K562 (cell line): ENCODE results near the gene TMEM117. TPM values are rescaled to one million over a fixed set of nuclear protein-coding genes. Genes with fewer than 3 reads are reported as not detected.

Source experiments
- ATAC-seq: fragments of 200-7000 bp; cut with Tn5 transposase; 3 replicates; pipeline ENCODE4 v1.9.1; 2020; ENCODE audit warnings: moderate library complexity
- BruUV-seq: library from RNA; stranded (reverse); fragments of 400-500 nt; replicated peaks from 2 replicates; lab custom pipeline; 2021; lab: Mats Ljungman, UMichigan
- CTCF ChIA-PET: fragments of 300-600 bp; formaldehyde crosslinking; extraction: SDS; loops from one replicate; lab custom pipeline; 2021; ENCODE audit warnings: low intra/inter-chr PET ratio; lab: Yijun Ruan, JAX
- POLR2A ChIA-PET: fragments of 300-600, 350-650 bp; sonication (Branson Sonifier 250); formaldehyde crosslinking; extraction: SDS; loops from one replicate; lab custom pipeline; 2021; ENCODE audit warnings: antibody characterized with exemption, inconsistent platforms; lab: Yijun Ruan, JAX
- DNase-seq, 4 experiments: peaks; one replicate each; pipeline versions ENCODE4 v3.0.0 to v3.0.0-alpha.2; 2011 to 2018; ENCODE audit warnings: low spot score in 3 of 4, mixed read lengths in 3 of 4; ENCODE audit errors: extremely low read depth in 1 of 4
- FAIRE-seq: peaks from 2 replicates; lab custom pipeline; 2011; peaks lifted over from hg19 to GRCh38; lab: Jason Lieb, UNC
- H2AFZ ChIP-seq: 2 replicates; pipeline ENCODE4 v1.6.0; 2011; ENCODE audit warnings: low read depth, low read length, control low read depth, inconsistent platforms
- H3K27ac ChIP-seq: fragments of 200-600 bp; 3 replicates; pipeline ENCODE4 v1.8.0; 2011; ENCODE audit warnings: low read depth, mild to moderate bottlenecking, control low read depth, inconsistent platforms, low read length, moderate library complexity, mixed read lengths; ENCODE audit errors: extremely low read depth
- H3K27me3 ChIP-seq, 2 experiments: fragments of 300-600 bp in 1 of 2; 2 replicates in 1 of 2; 3 replicates in 1 of 2; pipeline versions ENCODE4 v1.6.0 to v1.8.0; 2011; ENCODE audit warnings: inconsistent platforms in 2 of 2, low read length in 2 of 2, mild to moderate bottlenecking in 1 of 2, mixed read lengths in 1 of 2, moderate library complexity in 1 of 2; ENCODE audit not compliant: control insufficient read depth in 2 of 2, insufficient read depth in 2 of 2
- H3K36me3 ChIP-seq: fragments of 300-600 bp; 3 replicates; pipeline ENCODE4 v1.8.0; 2011; ENCODE audit warnings: mild to moderate bottlenecking, low read length, inconsistent platforms; ENCODE audit not compliant: control insufficient read depth, insufficient read depth
- H3K4me1 ChIP-seq, 2 experiments: fragments of 200-600 bp in 1 of 2; replicated peaks in 1 of 2; 2 replicates in 1 of 2; 3 replicates in 1 of 2; pipeline versions ENCODE4 v1.5.1 to v1.8.0; 2011; ENCODE audit warnings: inconsistent platforms in 2 of 2, low read length in 2 of 2, mild to moderate bottlenecking in 1 of 2, mixed read lengths in 1 of 2, moderate library complexity in 1 of 2; ENCODE audit not compliant: control insufficient read depth in 2 of 2, insufficient read depth in 2 of 2
- H3K4me2 ChIP-seq: 2 replicates; pipeline ENCODE4 v1.6.1; 2011; ENCODE audit warnings: low read length, control low read depth, inconsistent platforms, mixed read lengths; ENCODE audit not compliant: insufficient read depth
- H3K4me3 ChIP-seq: fragments of 200-600 bp; sonication (generic), shearing (Covaris generic); 2 replicates; pipeline ENCODE4 v1.5.1; 2016; ENCODE audit warnings: control low read depth, inconsistent platforms
- H3K79me2 ChIP-seq: fragments of 200-600 bp; 3 replicates; pipeline ENCODE4 v1.8.0; 2011; ENCODE audit warnings: low read length, inconsistent platforms; ENCODE audit not compliant: control insufficient read depth, insufficient read depth
- H3K9ac ChIP-seq, 2 experiments: 2 replicates each; pipeline versions ENCODE4 v1.6.0 to v1.6.1; 2011; ENCODE audit warnings: low read depth in 2 of 2, low read length in 2 of 2, control low read depth in 1 of 2, inconsistent platforms in 1 of 2, mild to moderate bottlenecking in 1 of 2, mixed read lengths in 1 of 2; ENCODE audit not compliant: insufficient read depth in 1 of 2
- H3K9me1 ChIP-seq: one replicate; pipeline ENCODE4 v1.6.0; 2011; ENCODE audit warnings: inconsistent platforms, mild to moderate bottlenecking, low read length, moderate library complexity; ENCODE audit not compliant: control insufficient read depth, insufficient read depth
- H3K9me3 ChIP-seq: replicated peaks from 2 replicates; pipeline ENCODE4 v1.5.1; 2011; ENCODE audit warnings: low read depth, low read length, inconsistent platforms; ENCODE audit not compliant: control insufficient read depth, insufficient read depth
- H4K20me1 ChIP-seq: replicated peaks from 2 replicates; pipeline ENCODE4 v1.6.1; 2011; ENCODE audit warnings: low read length, inconsistent platforms, mixed read lengths; ENCODE audit not compliant: control insufficient read depth, insufficient read depth
- CBX3 ChIP-seq, 2 experiments: IDR thresholded peaks; 1 replicate in 1 of 2; 2 replicates in 1 of 2; pipeline ENCODE4 v1.6.1; 2012; ENCODE audit warnings: inconsistent platforms in 2 of 2, low read length in 2 of 2, borderline replicate concordance in 1 of 2, control low read depth in 1 of 2
- CREBBP ChIP-seq: IDR thresholded peaks from one replicate; pipeline ENCODE4 v1.6.1; 2012; ENCODE audit warnings: low read depth, mild to moderate bottlenecking, control low read depth, inconsistent platforms, low read length
- E2F8 ChIP-seq: fragments of 450-650 bp; IDR thresholded peaks from 2 replicates; pipeline ENCODE4 v1.7.1; 2018; ENCODE audit warnings: mild to moderate bottlenecking, low read depth; ENCODE audit not compliant: partially characterized antibody
- FIP1L1 ChIP-seq: fragments of 200-400 bp; formaldehyde crosslinking; IDR thresholded peaks from 2 replicates; pipeline ENCODE4 v1.6.1; 2018; ENCODE audit warnings: mild to moderate bottlenecking, low read depth, low read length; ENCODE audit not compliant: poor library complexity, severe bottlenecking
- MECOM ChIP-seq: fragments of 250-450 bp; sonication (Bioruptor Pico); IDR thresholded peaks from 2 replicates; pipeline ENCODE4 v1.8.0; 2022; ENCODE audit warnings: inconsistent platforms
- NFE2 ChIP-seq: IDR thresholded peaks from 2 replicates; pipeline ENCODE4 v1.6.1; 2014; ENCODE audit warnings: antibody characterized with exemption, low read depth
- NKRF ChIP-seq: fragments of 450-650 bp; IDR thresholded peaks from 2 replicates; pipeline ENCODE4 v1.6.1; 2016; ENCODE audit warnings: borderline replicate concordance
- PCBP2 ChIP-seq: fragments of 200-400 bp; formaldehyde crosslinking; IDR thresholded peaks from 2 replicates; pipeline ENCODE4 v1.6.1; 2018; ENCODE audit warnings: low read length, low read depth, mild to moderate bottlenecking, moderate library complexity; ENCODE audit not compliant: poor library complexity, severe bottlenecking
- PHTF2 ChIP-seq: fragments of 250-450 bp; sonication (Bioruptor Pico); IDR thresholded peaks from 2 replicates; pipeline ENCODE4 v1.5.0; 2021; ENCODE audit warnings: mild to moderate bottlenecking
- RBBP5 ChIP-seq: fragments of 200-600 bp; sonication (generic); IDR thresholded peaks from 2 replicates; pipeline ENCODE4 v1.6.1; 2012; ENCODE audit warnings: borderline replicate concordance, mild to moderate bottlenecking, low read length, control low read depth, inconsistent platforms; ENCODE audit not compliant: insufficient read depth, poor library complexity, severe bottlenecking
- SIN3A ChIP-seq, 2 experiments: fragments of 150-350 bp in 1 of 2; IDR thresholded peaks; 2 replicates each; pipeline ENCODE4 v1.6.1; 2011 to 2016; ENCODE audit warnings: borderline replicate concordance in 2 of 2, low read depth in 2 of 2, low read length in 2 of 2, mild to moderate bottlenecking in 2 of 2, moderate library complexity in 2 of 2; ENCODE audit not compliant: control insufficient read depth in 1 of 2
- TCF3 ChIP-seq: sonication (generic); formaldehyde crosslinking; IDR thresholded peaks from 2 replicates; pipeline ENCODE4 v1.4.0; 2020; ENCODE audit warnings: mild to moderate bottlenecking, missing genetic modification reagents
- TGIF2 ChIP-seq: sonication (generic); formaldehyde crosslinking; IDR thresholded peaks from 2 replicates; pipeline ENCODE4 v1.8.1; 2022; ENCODE audit warnings: mild to moderate bottlenecking, missing genetic modification reagents, moderate library complexity
- ZNF212 ChIP-seq: fragments of 450-650 bp; formaldehyde crosslinking; IDR thresholded peaks from 2 replicates; pipeline ENCODE4 v1.4.0; 2020; ENCODE audit warnings: mild to moderate bottlenecking
- WGBS: fragments of 100-300 bp; shearing (Covaris generic); methylation state at CpG from one replicate; pipeline ENCODE4 v1.1.6; 2016; ENCODE audit warnings: low coverage, mixed read lengths; ENCODE audit not compliant: insufficient coverage; ENCODE audit errors: missing lambda C conversion rate; 5-methylcytosine and 5-hydroxymethylcytosine counted together
- in situ Hi-C: fragments of 300-500 bp; cut with MboI; formaldehyde crosslinking; loops from 4 replicates; pipeline ENCODE4 v1.15.0; 2018; ENCODE audit warnings: inconsistent platforms, mixed read lengths
- intact Hi-C: fragments of 100-400 bp; cut with micrococcal nuclease; formaldehyde crosslinking; loops from 2 replicates; pipeline ENCODE4 v1.14.2; 2022
- polyA plus RNA-seq, 8 experiments: library from polyadenylated mRNA; depleted of rRNA in 4 of 8; stranded (reverse) in 5 of 8; unstranded in 3 of 8; fragments of >200 nt; fragmentation: Nextera tagmentation in 2 of 8; fragmentation: Illumina TruSeq in 1 of 8; extraction: Ambion mirVana in 2 of 8; extraction: Trizol in 1 of 8; gene quantifications; 2 replicates each; pipeline versions ENCODE4 v1.2.1 to v1.2.3, GENCODE V29; 2011 to 2014; ENCODE audit warnings: inconsistent platforms in 1 of 8, missing spikeins in 1 of 8
- total RNA-seq, 7 experiments: library from RNA; depleted of rRNA in 6 of 7; stranded (reverse); fragments of >200 nt in 6 of 7; fragmentation: Illumina TruSeq in 2 of 7; extraction: Trizol in 2 of 7; gene quantifications; 2 replicates each; pipeline versions ENCODE4 v1.2.1 to v1.2.3, GENCODE V29; 2011 to 2021; ENCODE audit warnings: low replicate concordance in 1 of 7
- TF ChIP-seq, protein P1 (sequence below): fragments of 250-450 bp; sonication (Bioruptor Pico); IDR thresholded peaks from 2 replicates; pipeline ENCODE4 v1.9.0; 2021; ENCODE audit warnings: mild to moderate bottlenecking

The TMEM117 gene
- total and polyA plus RNA-seq, 9 of the 15 experiments (the other 6 are each of a cell fraction or from before 2014, with no cell fraction given) = 0.31 to 2.8 (median 1.0) TPM

- no peak for TF ChIP-seq TGIF2 (CRISPR knock-in tag)
- TF ChIP-seq, protein P1, sequence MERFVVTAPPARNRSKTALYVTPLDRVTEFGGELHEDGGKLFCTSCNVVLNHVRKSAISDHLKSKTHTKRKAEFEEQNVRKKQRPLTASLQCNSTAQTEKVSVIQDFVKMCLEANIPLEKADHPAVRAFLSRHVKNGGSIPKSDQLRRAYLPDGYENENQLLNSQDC (CRISPR knock-in tag) = no peak
- TF ChIP-seq TCF3 (CRISPR knock-in tag) = no peak
- no peak for TF ChIP-seq NFE2
Measured at GRCh38 chr12:43982544-43982943, 146.7 kb downstream of the TMEM117 start (continued).

- CTCF ChIA-PET = no interaction called here
- H2AFZ ChIP-seq = no peak overlapping the region
- no peak for ATAC-seq
- no TSS peak for BruUV-seq
- 0% methylated on average over 5 of the region's 5 CpGs for WGBS
- no peaks in the 10 kb centered on the region for H3K9me1 ChIP-seq
- DNase-seq = no peak
- in situ Hi-C loops (no loop called here), intact Hi-C loops (no loop called here)
- FAIRE-seq = no peak
- no peaks in the 10 kb centered on the region for H3K9me3 ChIP-seq
- no peaks in the 10 kb centered on the region for H4K20me1 ChIP-seq
- no peaks in the 10 kb centered on the region for H3K79me2 ChIP-seq
- H3K4me2 ChIP-seq = no peak overlapping the region
- H3K36me3 ChIP-seq = no peaks in the 10 kb centered on the region
- H3K4me1 ChIP-seq = no peaks in the 10 kb centered on the region
- no peaks in the 10 kb centered on the region for H3K27me3 ChIP-seq
- POLR2A ChIA-PET = no interaction called here
- no peak overlapping the region for H3K4me3 ChIP-seq
- no peak overlapping the region for H3K9ac ChIP-seq
- H3K27ac ChIP-seq = no peak overlapping the region
- TF ChIP-seq E2F8 = no peak
- TF ChIP-seq ZNF212 = no peak
- no peak for TF ChIP-seq PCBP2
- no peak for TF ChIP-seq PHTF2 (CRISPR knock-in tag)
- TF ChIP-seq FIP1L1 = no peak
- TF ChIP-seq NKRF = no peak
- TF ChIP-seq CREBBP = no peak
- TF ChIP-seq RBBP5 = no peak
- TF ChIP-seq CBX3 (IDR thresholded peaks at IDR 0.05; ENCODE audit: borderline replicate concordance in 1 of 2, low read length in 2 of 2) = no peak
- TF ChIP-seq MECOM (CRISPR knock-in tag) = no peak
- no peak for TF ChIP-seq SIN3A (IDR thresholded peaks at IDR 0.05; ENCODE audit: borderline replicate concordance in 2 of 2, control insufficient read depth in 1 of 2, low read depth in 2 of 2, low read length in 2 of 2)
Measured at GRCh38 chr12:43988838-43989560, 153.1 kb downstream of the TMEM117 start.
